ENCODE measurements around the gene FOXP1. TPM values are rescaled to one million over a fixed set of nuclear protein-coding genes. Genes with fewer than 3 reads are reported as not detected.
"Not testable (repeated sequence)": the region's sequence is repeated elsewhere in the genome, so short reads cannot be mapped to it uniquely, and the experiment has no call there.

FOXP1 gene
- total RNA-seq, 1 donor from 2014 or later: 61.3 TPM

DNA sequence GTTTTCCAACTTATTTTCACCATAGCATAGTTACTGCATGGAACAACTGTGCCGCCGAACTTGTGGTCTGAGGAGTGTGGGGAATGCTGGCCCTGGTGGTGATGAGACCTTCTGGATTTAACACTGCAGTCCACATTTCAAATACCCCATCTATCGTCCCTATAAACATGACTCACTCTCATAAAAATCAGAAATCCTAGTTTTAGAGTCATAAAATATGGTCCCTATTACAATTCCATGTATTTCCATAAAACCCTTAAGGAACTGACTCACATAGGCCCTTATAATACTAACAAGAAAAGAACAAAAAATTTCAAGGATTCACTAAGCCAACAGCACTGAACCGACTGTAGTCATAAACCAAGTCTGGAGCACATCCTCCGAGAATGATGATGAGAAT, 147.2 kb downstream of the FOXP1 start:
- intact Hi-C loops (cut with micrococcal nuclease): no loop called here

DNA sequence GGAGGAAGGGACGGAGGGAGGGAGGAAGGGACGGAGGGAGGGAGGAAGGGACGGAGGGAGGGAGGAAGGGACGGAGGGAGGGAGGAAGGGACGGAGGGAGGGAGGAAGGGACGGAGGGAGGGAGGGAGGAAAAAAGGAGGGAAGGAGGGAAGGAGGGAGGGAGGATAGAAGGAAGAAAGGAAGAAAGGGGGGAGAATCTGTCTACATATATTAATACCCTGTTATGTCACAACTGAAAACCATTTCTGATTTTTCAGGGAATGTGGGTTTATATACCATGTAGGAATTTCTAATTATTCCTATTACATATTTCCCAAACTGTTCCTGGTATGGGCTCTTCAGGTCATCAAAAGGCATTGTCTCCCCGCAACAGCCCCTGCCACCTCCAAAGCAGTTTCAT, 147.7 kb downstream of the FOXP1 start:
- intact Hi-C loops (cut with micrococcal nuclease): not testable (repeated sequence)

DNA sequence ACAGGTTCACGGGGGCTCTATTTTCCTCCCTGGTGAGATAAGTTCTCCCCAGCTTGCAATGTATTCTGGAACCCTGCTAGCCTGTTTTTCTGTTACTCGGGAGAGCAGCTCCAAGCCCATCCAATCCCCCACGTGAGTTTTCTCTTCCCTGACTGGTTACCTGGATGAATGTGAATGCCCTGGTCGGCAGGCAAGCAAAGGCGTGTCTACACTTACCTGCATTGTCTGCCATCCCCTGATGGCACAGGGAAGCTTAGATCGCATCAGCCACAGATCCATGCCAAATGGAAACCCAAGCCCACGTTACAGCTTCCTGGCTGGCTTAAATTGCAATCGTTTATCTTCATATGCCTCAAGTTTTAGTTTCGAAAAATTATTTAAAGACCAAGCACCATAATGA, 149.9 kb downstream of the FOXP1 start:
- intact Hi-C loops (cut with micrococcal nuclease): no loop called here

DNA sequence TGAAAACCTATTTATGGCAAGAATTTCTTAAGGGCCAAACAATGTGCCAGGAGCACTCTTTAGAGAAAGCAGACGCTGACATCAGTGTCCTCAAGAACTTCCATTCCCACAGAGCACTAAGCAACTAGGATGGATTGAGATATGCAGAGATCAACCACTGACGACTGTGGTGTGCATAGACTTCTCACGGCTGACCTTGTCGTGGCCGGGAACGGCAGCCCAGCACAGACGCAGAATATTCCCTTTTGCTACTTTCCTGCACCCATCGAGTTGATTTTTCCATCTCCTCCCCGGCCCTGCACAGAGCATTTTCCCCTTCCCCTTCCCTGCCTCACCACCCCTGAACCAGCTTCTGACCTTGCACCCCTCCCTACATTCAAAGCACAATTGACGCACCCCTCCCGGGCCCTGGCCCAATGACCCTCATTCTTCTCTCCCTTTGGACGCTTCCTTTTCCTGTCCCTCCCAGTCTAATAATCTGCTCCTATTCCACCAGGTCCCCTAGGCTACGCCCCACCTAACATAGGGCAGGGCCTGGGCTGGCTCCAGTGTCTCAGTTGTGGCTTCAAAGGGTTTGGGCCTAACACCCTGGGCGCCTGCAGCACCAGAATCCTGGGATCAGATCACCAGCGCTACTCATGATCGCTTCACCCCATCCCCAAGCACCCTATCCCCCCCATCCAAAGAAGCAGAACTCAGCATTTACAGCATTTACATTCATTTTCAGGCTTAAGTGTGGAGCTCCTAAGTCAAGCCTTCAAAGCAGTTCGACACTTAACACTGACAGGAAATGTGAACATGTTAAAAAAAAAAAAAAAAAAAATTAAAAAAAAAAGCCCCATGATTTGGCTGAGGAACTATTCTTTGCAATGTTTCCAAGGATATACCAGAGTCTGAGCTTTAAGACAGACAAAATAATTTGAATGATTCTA, 151.2 kb downstream of the FOXP1 start:
- intact Hi-C loops (cut with micrococcal nuclease): no loop called here

- intact Hi-C loops (cut with micrococcal nuclease): no loop called here
Observed at GRCh38 chr3:71430941-71431552, 152.5 kb downstream of the FOXP1 start.

DNA sequence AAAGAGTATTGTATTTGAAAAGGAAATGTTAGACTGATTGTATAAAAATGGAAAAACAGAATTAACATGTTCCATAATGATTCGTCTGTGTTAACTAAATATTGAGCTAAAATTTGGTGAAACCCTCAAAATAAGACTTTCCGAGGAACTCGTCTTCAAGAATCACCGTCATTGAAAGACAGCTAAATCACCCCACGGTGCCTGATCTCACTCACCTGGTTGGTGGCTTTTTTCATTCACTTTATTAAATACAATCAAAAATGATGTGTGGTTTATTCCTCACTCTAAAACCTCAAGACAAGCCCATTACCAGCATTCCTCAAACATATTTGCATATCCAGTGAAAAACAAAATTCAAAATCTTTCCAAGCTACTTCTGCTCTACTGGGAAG, 153.9 kb downstream of the FOXP1 start:
- intact Hi-C loops (cut with micrococcal nuclease): no loop called here

- intact Hi-C loops (cut with micrococcal nuclease): no loop called here
Observed at GRCh38 chr3:71428841-71429596, 154.5 kb downstream of the FOXP1 start.

DNA sequence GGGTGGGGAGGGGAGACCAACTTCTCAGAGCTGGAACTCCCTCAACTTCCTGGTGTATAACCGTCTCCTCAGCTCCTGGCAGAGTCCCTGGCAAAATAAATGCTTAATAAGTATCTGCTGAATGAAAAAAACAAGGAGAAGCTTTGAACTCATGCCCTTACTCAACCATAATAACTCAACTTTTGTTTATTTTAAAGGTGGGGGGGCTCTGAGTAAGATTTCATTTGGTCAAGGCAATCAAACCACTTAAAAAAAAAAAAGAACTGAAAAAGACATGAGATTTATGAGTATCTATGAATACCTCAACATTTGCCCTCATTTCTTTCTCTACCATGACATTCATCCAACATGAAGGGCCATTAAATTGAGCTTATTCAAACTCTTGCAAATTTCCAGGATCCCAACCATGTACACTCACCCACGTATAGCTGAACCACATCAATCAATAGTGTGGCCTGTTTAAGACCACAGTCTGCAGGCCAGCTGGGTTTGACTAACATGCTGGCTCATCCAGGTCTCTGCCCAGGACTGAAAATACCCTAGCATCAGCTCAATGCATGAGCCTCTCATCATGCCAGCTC, 157.9 kb downstream of the FOXP1 start:
- intact Hi-C loops (cut with micrococcal nuclease): no loop called here

DNA sequence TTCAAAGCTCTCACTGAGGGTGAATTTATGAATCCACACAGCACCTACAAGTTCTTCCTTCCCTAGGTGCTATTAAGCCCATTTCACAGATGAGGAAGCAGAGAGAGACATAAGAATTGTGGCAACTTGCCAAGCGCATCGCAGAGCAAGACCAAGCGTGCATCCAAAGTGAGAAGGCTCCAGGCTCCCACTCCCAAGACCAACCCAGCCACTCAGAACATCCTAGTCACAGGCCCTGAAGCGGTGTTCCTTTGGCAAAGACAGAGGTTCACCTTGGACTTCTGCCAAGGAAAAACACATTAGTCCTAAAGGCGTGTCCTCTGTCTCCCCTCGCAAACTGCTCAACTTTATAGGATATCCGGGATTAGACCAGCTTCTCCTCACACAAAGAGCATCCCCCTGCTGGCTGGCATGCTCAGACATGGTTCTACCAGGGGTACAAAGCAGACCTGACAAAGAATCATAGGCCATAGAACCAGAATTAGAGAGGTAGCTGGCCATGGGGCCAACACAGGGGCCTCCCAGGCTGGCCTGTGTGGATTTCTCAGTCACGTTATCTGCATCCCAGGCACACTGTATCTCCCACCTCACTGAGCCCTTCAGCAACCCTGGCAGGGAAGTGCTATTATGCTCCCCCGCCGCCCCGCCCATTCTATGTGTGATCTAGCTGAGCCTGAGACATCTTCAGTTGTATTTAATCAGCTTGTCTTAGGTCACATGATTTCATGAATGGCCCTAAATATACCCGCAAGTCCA, 160.2 kb downstream of the FOXP1 start:
- intact Hi-C loops (cut with micrococcal nuclease): loop anchor here (2.0 to 5.0 kb wide), 3 partner anchors 33 to 121 kb away; no protein-coding TSS in a partner anchor

GRCh38 chr3:71421820-71422566, 161.5 kb downstream of the FOXP1 start:
- intact Hi-C loops (cut with micrococcal nuclease): loop anchor here (1.0 to 5.0 kb wide), 4 partner anchors 22 to 120 kb away; no protein-coding TSS in a partner anchor

DNA sequence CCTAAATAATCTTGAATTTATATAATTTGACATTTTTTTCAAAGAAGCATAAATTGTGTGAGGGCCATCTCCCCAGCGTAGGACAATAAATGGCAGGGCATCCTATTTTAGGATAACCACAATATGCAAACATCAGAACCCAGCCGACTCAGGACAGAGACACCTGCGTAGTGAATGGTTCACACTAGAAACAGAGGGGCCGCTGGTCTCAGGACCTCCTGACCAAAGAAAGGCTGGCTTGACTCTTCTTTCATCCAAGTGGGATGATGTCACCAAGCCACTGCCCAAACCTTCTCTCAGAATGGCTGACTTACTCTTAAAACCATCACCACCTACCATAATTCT, 162.1 kb downstream of the FOXP1 start:
- intact Hi-C loops (cut with micrococcal nuclease): loop anchor here (5.0 kb wide), 1 partner anchor 119 kb away; no protein-coding TSS in a partner anchor

GRCh38 chr3:71419369-71419768, 164.2 kb downstream of the FOXP1 start:
- intact Hi-C loops (cut with micrococcal nuclease): no loop called here

DNA sequence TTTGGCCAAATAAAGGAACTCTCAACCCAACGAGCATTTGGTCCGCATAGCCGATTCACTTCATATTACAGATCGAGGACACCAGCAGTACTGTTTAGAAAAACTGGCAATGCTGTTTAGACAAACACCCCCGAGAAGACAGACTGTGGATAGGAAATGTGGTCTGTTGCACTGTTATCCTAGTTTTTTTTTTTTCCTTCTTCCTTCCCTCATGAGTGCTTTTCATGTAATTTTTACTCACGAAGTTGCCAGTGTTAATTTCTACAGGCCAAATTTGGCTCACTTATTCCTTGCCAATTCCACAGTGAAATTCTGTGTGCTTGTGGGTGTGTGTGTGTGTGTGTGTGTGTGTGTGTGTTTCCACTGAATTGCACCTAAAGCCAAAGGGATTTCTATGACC, 165.7 kb downstream of the FOXP1 start:
- intact Hi-C loops (cut with micrococcal nuclease): no loop called here

DNA sequence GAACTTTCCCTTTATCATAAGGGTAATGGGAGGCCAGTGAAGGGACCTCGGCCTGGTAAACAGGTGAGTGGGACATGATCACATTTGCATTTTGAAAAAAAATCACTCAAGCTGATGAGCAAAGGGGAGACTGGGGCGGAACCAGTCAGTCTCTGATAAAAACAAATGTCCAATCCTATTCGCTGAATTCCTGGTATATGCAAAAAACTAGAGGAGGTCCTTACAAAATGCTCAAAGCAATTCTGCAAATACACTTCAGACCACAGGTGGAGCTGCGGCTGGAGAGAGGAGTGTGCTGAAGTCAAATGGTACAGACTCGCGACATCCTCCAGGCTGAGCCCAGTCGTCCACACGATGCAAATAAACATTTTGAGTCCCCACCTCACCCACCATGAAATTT, 166.7 kb downstream of the FOXP1 start:
- intact Hi-C loops (cut with micrococcal nuclease): no loop called here

DNA sequence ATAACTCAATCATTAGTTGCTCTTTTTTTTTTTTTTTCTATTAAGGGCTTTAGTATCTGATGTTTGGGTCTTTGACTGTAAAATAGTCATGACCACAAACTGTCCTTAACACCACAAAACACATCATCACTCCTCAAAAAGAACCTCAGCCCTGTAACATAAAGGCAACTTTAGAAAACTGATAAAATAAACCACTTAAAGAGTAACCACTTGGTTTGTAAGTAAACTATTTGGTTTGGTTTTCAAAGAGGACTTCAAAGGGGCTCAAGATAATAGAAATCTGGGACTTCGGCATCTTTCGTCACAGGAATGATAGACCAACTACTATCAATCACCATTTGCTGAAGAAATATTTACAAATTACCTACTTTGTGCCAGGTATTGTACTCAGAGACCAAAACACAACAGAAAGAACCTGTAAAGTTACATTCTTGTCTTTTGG, 167.8 kb downstream of the FOXP1 start:
- intact Hi-C loops (cut with micrococcal nuclease): no loop called here

DNA sequence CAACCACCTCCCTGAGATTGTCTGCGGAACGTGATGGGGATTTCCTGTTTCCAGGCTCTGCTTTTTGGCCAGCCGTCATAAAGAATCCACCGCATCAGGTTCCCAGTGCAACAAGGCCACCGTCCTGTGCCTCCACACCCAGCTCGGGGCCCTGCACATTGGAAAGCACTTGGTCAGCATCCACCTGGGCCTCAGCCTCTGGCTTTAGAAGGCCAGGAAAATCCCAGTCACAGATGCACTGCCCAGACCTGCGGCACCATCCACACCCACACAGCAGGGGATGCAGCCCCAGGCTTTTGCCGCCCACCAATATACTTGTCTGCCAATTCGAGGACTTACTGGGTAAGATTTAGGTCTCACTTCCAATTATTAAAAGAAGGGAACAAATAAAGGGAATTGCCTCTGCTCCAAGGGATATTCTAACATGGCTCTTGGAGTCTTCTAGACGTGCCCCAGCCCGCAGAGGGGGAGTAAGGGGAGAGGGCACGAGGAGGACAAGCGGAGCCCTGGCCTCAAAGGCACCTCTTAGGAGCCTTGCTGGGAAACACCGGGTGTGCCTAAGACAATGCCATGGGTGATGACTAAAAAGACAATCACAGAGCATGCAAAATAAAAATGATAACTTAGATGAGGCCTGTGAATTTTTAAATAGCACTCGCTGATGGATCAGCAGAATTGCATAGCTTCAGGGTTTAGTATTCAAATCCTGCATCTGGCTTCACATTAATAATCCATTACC, 169.2 kb downstream of the FOXP1 start:
- intact Hi-C loops (cut with micrococcal nuclease): no loop called here

DNA sequence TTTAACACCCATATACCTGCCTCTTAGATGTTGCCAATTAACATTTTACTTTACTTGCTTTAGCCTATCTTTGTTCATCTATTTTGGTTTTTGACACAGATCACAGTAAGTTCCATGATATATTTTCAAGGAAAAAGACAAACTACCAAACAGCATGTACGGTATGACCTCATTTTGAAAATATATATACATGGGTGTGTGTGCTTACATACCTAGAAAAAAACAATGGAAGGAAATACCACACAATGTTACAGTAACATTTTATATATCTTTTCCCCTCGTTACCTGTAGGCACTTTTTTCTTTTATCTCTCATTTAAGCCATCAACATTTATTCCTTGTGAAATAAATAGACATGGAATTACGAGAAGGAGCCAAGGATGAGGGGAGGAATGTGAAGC, 170.0 kb downstream of the FOXP1 start:
- intact Hi-C loops (cut with micrococcal nuclease): no loop called here

DNA sequence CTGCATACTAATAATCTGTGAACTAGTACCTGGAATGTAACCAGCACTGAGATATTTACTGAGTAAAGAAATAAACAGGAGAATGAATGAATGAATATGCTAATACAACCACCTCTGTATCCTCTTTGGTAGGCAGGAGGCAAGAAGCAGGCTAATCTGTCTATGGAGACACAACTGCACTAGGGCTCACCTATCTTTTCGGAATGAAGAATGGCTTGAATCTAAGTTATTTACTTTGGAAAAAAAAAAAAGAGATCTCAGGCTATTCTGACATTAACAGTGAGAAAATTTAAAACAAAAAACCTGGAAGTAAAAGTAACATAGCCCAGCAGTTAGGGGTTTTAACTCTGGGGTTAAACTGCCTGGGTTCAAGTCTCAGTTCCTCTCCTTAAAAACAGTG, 174.2 kb downstream of the FOXP1 start:
- intact Hi-C loops (cut with micrococcal nuclease): no loop called here

DNA sequence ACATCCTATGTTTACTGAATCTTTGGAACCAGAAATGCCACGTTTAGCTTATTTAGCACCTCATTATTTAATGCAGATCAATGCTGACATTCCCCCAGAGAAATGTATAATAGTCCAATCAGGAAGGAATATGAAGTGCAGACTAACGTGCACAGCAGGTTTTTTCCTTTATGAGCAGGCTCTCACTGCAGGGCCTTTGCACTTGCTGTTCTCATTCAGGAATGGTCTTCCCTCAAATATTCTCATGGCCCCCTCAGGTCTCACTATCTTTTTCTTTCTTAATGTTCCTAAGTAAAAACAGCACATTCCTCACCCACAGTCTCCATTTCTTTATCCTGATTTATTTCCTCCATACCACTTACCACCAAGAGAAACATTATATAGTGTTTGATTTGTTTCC, 174.6 kb downstream of the FOXP1 start:
- intact Hi-C loops (cut with micrococcal nuclease): no loop called here

Measured in T-helper 1 cell treated with Interleukin-12 subunit alpha and Interleukin-12 subunit beta and Interleukin-4 antibody, amounts not matched to agents 30 ng/mL and 1 ng/mL, for 36 hours (primary cell).